K562 (cell line): Measurements from ENCODE around the gene CEP89.
"Not testable (repeated sequence)": the region's sequence is repeated elsewhere in the genome, so short reads cannot be mapped to it uniquely, and the experiment has no call there.

Experiments
- GMEB1 ChIP-seq: fragments of 250-450 bp; sonication (Bioruptor Pico); IDR thresholded peaks from 2 replicates; pipeline ENCODE4 v1.4.0; 2020; ENCODE audit warnings: mild to moderate bottlenecking
- RERE ChIP-seq: sonication (generic); formaldehyde crosslinking; IDR thresholded peaks from 2 replicates; pipeline ENCODE4 v1.8.0; 2023; ENCODE audit warnings: missing genetic modification reagents, mild to moderate bottlenecking, borderline replicate concordance
- SAFB2 ChIP-seq: fragments of 200-400 bp; formaldehyde crosslinking; IDR thresholded peaks from 2 replicates; pipeline ENCODE4 v1.6.1; 2018; ENCODE audit warnings: borderline replicate concordance, low read length, low read depth, moderate library complexity; ENCODE audit not compliant: severe bottlenecking
- SPI1 ChIP-seq: IDR thresholded peaks from 2 replicates; pipeline ENCODE4 v1.6.1; 2011; ENCODE audit warnings: low read depth, low read length, control low read depth, borderline replicate concordance
- ZNF23 ChIP-seq: fragments of 250-450 bp; sonication (Bioruptor Pico); IDR thresholded peaks from 2 replicates; pipeline ENCODE4 v1.4.0; 2020; ENCODE audit warnings: mild to moderate bottlenecking
- ZNF253 ChIP-seq: fragments of 250-450 bp; sonication (Bioruptor Pico); conservative IDR thresholded peaks from 2 replicates; pipeline ENCODE4 v1.6.1; 2021; ENCODE audit warnings: mild to moderate bottlenecking
- ZZZ3 ChIP-seq: fragments of 450-650 bp; IDR thresholded peaks from 2 replicates; pipeline ENCODE4 v1.6.1; 2016; ENCODE audit warnings: antibody characterized with exemption, mild to moderate bottlenecking, moderate library complexity

DNA sequence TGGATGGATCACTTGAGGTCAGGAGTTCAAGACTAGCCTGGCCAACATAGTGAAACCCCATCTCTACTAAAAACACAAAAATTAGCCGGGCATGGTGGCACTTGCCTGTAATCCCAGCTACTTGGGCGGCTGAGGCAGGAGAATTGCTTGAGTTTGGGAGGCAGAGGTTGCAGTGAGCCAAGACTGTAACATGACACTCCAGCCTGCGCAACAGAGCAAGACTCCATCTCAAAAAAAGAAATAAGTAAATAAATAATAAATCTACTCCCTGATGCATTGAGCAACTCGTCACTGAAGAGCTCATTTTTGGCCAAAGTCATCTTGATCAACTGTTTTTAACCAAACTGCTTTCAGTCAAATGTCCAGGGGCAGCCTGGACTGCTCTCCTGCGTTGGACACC lies 30.5 kb downstream of the CEP89 start:
- not testable (repeated sequence) for TF ChIP-seq ZNF253 (CRISPR knock-in tag); GMEB1 (CRISPR knock-in tag); SAFB2; SPI1; ZNF23 (CRISPR knock-in tag); RERE (CRISPR knock-in tag); ZZZ3
